Occipital lobe (tissue), 2 donors: ENCODE results near the gene CACNA1G. TPM values are rescaled to one million over a fixed set of nuclear protein-coding genes. Genes with fewer than 3 reads are reported as not detected.
A peak's percentile ranks its signal among the peaks of the same experiment; 100 is the strongest.

ENCODE experiments used
- DNase-seq: peaks from one replicate; lab custom pipeline; 2025; lab: John Stamatoyannopoulos, UW
- total RNA-seq: library from RNA; depleted of rRNA; stranded (reverse); fragments of >200 nt; gene quantifications from one replicate; pipeline ENCODE4 v1.2.3, GENCODE V29; 2014

The CACNA1G gene
- total RNA-seq, 1 donor from 2014 or later: 20.1 TPM

DNA sequence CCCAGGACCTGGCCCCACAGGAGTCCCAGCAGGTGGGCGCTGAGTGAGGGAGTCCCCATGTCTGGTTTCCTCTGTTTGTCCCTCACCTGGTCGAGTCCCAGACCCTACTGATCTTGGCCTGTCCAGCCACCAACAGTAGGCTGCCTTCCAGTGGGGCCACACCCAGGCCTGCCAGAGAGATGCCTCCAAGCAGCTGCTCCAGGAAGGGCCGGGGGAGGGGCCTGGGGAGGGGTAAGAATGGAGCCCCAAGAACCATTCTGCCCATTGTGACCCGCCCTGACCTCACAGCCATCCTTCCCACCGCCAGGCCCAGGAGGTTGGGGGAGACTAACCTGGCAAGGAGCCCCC, 12.8 kb upstream of the CACNA1G start:
- DNase-seq: no peak

DNA sequence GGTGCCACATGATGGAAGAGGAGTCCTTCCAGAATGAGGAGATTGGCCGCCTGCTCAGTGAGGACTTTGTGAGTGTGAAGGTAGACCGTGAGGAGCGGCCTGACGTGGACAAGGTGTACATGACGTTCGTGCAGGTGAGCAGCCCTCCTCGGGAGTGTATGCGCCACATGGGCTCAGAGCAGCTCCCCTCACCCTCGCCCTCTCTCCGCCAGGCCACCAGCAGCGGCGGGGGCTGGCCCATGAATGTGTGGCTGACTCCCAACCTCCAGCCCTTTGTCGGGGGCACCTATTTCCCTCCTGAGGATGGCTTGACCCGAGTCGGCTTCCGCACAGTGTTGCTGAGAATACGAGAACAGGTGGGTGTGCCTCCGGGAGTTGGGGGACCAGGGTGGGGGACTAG, 11.7 kb upstream of the CACNA1G start:
- no peak for DNase-seq

DNA sequence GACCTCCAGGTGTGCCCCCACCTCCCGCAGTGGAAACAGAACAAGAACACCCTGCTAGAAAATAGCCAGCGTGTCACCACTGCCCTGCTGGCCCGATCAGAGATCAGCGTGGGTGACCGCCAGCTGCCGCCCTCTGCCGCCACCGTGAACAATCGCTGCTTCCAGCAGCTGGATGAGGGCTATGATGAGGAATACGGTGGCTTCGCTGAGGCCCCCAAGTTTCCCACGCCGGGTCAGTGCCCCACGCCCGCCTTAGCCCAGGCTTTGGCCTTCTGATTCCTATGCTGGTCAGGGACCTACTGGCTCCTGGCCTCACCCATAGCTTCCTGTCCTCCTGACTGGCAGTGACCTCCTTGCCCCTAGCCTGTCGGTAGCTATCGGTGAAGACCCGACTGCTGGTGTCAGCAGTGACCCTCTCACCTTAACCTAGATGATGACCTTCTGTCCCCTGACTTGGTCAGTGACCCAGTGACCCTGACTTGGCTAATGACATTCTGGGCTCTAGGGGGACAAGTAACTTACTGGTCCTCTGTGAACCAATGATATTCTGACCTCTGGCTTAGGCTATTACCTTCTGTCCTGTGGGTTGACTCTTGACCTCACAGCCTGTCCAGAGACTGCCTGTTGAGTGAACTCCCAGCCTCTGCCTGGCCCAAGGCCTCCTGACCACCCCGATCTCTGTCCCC, 11.1 kb upstream of the CACNA1G start:
- no peak for DNase-seq

- DNase-seq: no peak
Observed at GRCh38 chr17:50549969-50550368, 10.5 kb upstream of the CACNA1G start.

GRCh38 chr17:50550661-50551432, 9.7 kb upstream of the CACNA1G start:
- peak; percentile 70 for DNase-seq

DNA sequence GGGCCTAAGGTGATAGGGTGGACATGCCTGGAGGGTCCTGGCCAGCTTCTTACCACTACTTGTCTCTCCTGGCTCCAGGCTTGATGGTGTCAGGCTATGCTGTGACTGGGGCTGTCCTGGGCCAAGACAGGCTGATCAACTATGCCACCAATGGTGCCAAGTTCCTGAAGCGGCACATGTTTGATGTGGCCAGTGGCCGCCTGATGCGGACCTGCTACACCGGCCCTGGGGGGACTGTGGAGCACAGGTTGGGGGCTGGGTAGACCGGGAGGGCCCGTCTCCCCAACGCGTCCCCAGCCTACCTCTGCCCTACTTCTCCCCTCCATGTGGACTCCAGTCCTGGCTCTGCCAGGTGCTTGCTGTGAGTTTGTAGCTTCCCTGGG, 9.1 kb upstream of the CACNA1G start:
- DNase-seq: no peak

DNA sequence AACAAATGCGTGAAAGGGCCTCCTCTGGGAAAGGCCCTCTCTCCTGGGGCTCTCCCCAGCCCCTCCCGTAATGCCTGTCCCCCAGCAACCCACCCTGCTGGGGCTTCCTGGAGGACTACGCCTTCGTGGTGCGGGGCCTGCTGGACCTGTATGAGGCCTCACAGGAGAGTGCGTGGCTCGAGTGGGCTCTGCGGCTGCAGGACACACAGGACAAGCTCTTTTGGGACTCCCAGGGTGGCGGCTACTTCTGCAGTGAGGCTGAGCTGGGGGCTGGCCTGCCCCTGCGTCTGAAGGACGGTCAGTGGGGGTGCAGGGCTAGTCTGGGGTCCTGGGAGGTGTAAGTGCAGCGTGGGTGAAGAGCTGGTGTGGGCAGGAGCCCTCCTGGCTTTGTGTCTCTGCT, 8.6 kb upstream of the CACNA1G start:
- no peak for DNase-seq

DNA sequence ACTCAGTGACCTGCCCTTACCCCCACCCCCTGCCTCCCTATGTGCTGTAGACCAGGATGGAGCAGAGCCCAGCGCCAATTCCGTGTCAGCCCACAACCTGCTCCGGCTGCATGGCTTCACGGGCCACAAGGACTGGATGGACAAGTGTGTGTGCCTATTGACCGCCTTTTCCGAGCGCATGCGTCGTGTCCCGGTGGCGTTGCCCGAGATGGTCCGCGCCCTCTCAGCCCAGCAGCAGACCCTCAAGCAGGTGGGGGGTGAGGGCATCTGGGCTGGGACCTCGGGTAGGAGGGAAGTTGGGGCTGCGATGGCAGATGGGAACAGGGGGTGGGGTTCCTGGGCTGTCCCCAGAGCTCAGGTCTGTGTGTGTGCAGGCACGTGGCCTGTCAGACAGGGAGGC, 6.3 kb upstream of the CACNA1G start:
- DNase-seq: no peak

- DNase-seq: no peak
Observed at GRCh38 chr17:50556803-50557202, 3.7 kb upstream of the CACNA1G start.

DNA sequence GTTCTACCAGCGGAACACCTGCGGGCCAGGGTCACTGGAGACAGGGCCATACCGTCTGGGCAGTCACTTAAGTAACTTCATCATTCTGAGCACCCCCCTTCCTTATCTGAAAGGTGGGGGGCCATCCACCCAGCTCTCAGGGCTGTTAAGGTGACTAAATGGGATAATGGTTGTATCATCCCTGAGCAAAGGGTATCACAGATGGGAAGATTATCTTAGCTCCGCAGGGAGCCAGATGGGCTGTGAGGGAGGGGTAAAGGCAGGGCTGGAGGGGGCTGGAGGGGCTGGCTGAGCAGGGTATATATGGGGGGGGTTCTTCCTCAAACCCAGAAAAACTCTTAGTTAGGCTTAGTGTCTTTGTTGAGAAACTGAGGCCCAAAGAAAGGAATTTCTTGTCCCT, 2.9 kb upstream of the CACNA1G start:
- DNase-seq: no peak

- no peak for DNase-seq
Observed at GRCh38 chr17:50558091-50558490, 2.4 kb upstream of the CACNA1G start.

- DNase-seq: no peak
Observed at GRCh38 chr17:50558581-50558940, 2.0 kb upstream of the CACNA1G start.

- no peak for DNase-seq
Observed at GRCh38 chr17:50558941-50559614, 1.4 kb upstream of the CACNA1G start.

DNA sequence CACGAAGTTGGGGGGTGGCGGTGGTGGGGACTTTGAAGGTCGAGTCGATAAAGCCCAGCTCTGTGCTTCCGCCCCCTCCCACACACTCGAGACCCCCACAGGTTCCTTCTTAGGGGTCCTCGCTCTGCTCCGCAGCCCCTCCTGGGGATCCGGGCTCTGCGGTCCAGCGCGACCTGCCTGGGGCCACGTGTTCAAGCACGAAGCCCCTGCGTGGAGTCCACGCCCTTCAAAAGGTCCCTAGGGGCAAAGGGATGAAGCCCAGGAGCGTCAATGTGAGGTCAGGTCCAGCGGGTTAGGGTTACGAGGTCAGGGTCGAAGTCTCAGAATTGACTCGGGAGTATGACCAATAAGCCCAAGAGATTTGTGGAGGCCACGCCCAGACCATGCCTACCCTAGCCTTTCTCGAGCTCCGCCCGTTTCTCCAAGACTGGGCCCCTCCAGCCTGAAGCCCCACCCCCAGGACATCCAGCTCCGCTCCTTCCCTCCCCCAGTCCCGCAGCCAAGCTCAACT, 786 bp upstream of the CACNA1G start:
- no peak for DNase-seq

DNA sequence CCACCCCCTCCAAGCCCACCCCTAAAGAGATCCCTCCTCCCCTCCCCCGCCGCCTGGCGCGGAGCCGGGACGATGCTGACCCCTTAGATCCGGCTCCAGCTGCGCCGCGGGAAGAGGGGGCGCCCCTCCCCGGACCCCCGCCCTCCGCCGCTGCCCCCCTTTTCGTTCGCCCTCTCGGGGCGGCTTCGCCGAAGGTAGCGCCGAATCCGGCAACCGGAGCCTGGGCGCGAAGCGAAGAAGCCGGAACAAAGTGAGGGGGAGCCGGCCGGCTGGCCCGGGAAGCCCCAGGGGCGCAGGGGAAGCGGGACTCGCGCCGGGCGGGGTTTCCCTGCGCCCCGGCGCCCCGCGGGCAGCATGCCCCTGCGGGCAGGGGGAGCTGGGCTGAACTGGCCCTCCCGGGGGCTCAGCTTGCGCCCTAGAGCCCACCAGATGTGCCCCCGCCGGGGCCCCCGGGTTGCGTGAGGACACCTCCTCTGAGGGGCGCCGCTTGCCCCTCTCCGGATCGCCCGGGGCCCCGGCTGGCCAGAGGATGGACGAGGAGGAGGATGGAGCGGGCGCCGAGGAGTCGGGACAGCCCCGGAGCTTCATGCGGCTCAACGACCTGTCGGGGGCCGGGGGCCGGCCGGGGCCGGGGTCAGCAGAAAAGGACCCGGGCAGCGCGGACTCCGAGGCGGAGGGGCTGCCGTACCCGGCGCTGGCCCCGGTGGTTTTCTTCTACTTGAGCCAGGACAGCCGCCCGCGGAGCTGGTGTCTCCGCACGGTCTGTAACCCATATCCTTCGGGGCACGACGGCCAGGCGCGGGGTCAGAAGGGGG, 623 bp downstream of the CACNA1G start:
- no peak for DNase-seq

- no peak for DNase-seq
Observed at GRCh38 chr17:50561746-50562141, 1.2 kb downstream of the CACNA1G start.

GRCh38 chr17:50562242-50563091, 2.0 kb downstream of the CACNA1G start:
- no peak for DNase-seq

GRCh38 chr17:50563092-50563511, 2.6 kb downstream of the CACNA1G start:
- DNase-seq: no peak

DNA sequence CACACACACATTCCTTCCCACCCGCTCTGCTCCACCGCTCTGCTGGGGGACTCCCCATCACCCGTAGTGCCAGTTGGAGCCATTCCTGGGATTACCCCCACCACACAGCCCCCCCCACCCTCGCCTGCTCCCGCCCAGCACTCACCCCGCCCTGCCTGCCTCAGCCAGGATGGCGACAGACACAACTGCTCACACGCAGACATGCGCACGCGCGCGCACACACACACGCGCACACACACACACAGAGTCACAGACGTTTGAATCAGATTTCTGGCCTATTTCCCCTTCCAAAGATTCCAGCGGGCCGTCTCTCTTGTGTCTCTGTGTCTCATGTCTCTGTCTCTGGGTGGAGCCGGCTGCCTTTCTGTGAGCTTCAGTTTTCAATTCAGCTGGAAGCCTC, 4.4 kb downstream of the CACNA1G start:
- DNase-seq: peak; percentile 67

- peak; percentile 77 for DNase-seq
Observed at GRCh38 chr17:50565402-50566350, 5.2 kb downstream of the CACNA1G start.
